ENCODE measurements around the gene HAUS5. TPM values are rescaled to one million over a fixed set of nuclear protein-coding genes. Genes with fewer than 3 reads are reported as not detected.

The HAUS5 gene
- total RNA-seq, 2 experiments from 2014 or later = 58.1 to 61.5 TPM

- Histone ChIP-seq H3K4me1 (ENCODE audit: insufficient read depth, low read length, poor library complexity, severe bottlenecking) (no peaks in the 10 kb centered on the region), H3K9me3 (ENCODE audit: low read length) (no peaks in the 10 kb centered on the region), H2AFZ (ENCODE audit: low read length) (no peak overlapping the region), H3K4me2 (ENCODE audit: low read length) (no peak overlapping the region), H3K27ac (ENCODE audit: low read depth, low read length, poor library complexity, severe bottlenecking) (no peak overlapping the region), H3K4me3 (ENCODE audit: low read depth, low read length, poor library complexity, severe bottlenecking) (no peak overlapping the region), H3K36me3 (ENCODE audit: insufficient read depth, low read length) (no peaks in the 10 kb centered on the region), H4K20me1 (ENCODE audit: insufficient read depth, low read length) (no peaks in the 10 kb centered on the region), H3K79me2 (ENCODE audit: insufficient read depth, low read depth, low read length) (no peaks in the 10 kb centered on the region), H3K9me2 (ENCODE audit: insufficient read depth, low read length) (no peaks in the 10 kb centered on the region)
- no peak for DNase-seq (ENCODE audit: low spot score)
- ChIA-PET CTCF (ENCODE audit: unreplicated experiment) (interaction anchor here (1.1 kb wide), 1 partner anchor 78 kb away, joined by 3 read pairs; no protein-coding TSS in a partner anchor), POLR2A (interaction anchor here (0.7 kb wide), 2 partner anchors 13 to 210 kb away, joined by 4 to 8 read pairs; no protein-coding TSS in a partner anchor)
- BruUV-seq (replicated peaks) = no TSS peak
- intact Hi-C loops (cut with micrococcal nuclease; ENCODE audit: unreplicated experiment) = no loop called here
- no peak for TF ChIP-seq CTCF (conservative IDR thresholded peaks at IDR 0.05; ENCODE audit: low read length)
- TF ChIP-seq EZH2phosphoT487 (IDR thresholded peaks at IDR 0.05; ENCODE audit: borderline replicate concordance, low read depth, low read length) = no peak
These were observed 47.3 kb upstream of the HAUS5 start for GRCh38 chr19:35565016-35565856.

GRCh38 chr19:35566738-35567137, 45.8 kb upstream of the HAUS5 start:
- H3K36me3 ChIP-seq (ENCODE audit: insufficient read depth, low read length) = no peaks in the 10 kb centered on the region
- no peaks in the 10 kb centered on the region for H3K4me1 ChIP-seq (ENCODE audit: insufficient read depth, low read length, poor library complexity, severe bottlenecking)
- TF ChIP-seq EZH2phosphoT487 (IDR thresholded peaks at IDR 0.05; ENCODE audit: borderline replicate concordance, low read depth, low read length) = no peak
- TF ChIP-seq CTCF (conservative IDR thresholded peaks at IDR 0.05; ENCODE audit: low read length) = no peak
- H3K9me2 ChIP-seq (ENCODE audit: insufficient read depth, low read length) = no peaks in the 10 kb centered on the region
- DNase-seq (ENCODE audit: low spot score) = no peak
- ChIA-PET POLR2A (interaction anchor here (0.6 kb wide), 1 partner anchor 435 kb away, joined by 3 read pairs; no protein-coding TSS in a partner anchor), CTCF (ENCODE audit: unreplicated experiment) (no interaction called here)
- H4K20me1 ChIP-seq (ENCODE audit: insufficient read depth, low read length) = no peaks in the 10 kb centered on the region
- H3K4me2 ChIP-seq (ENCODE audit: low read length) = no peak overlapping the region
- H3K9me3 ChIP-seq (ENCODE audit: low read length) = no peaks in the 10 kb centered on the region
- no peaks in the 10 kb centered on the region for H3K79me2 ChIP-seq (ENCODE audit: insufficient read depth, low read depth, low read length)
- H3K4me3 ChIP-seq (ENCODE audit: low read depth, low read length, poor library complexity, severe bottlenecking) = no peak overlapping the region
- H2AFZ ChIP-seq (ENCODE audit: low read length) = no peak overlapping the region
- intact Hi-C loops (cut with micrococcal nuclease; ENCODE audit: unreplicated experiment) = no loop called here
- H3K27ac ChIP-seq (ENCODE audit: low read depth, low read length, poor library complexity, severe bottlenecking) = no peak overlapping the region
- no TSS peak for BruUV-seq (replicated peaks)

- BruUV-seq (replicated peaks) = no TSS peak
- no peaks in the 10 kb centered on the region for H3K9me2 ChIP-seq (ENCODE audit: insufficient read depth, low read length)
- no peaks in the 10 kb centered on the region for H4K20me1 ChIP-seq (ENCODE audit: insufficient read depth, low read length)
- ChIA-PET POLR2A (no interaction called here), CTCF (ENCODE audit: unreplicated experiment) (no interaction called here)
- no peaks in the 10 kb centered on the region for H3K79me2 ChIP-seq (ENCODE audit: insufficient read depth, low read depth, low read length)
- no peaks in the 10 kb centered on the region for H3K9me3 ChIP-seq (ENCODE audit: low read length)
- H3K27ac ChIP-seq (ENCODE audit: low read depth, low read length, poor library complexity, severe bottlenecking) = no peak overlapping the region
- no peaks in the 10 kb centered on the region for H3K4me1 ChIP-seq (ENCODE audit: insufficient read depth, low read length, poor library complexity, severe bottlenecking)
- DNase-seq (ENCODE audit: low spot score) = no peak
- H3K4me3 ChIP-seq (ENCODE audit: low read depth, low read length, poor library complexity, severe bottlenecking) = no peak overlapping the region
- TF ChIP-seq CTCF (conservative IDR thresholded peaks at IDR 0.05; ENCODE audit: low read length) = no peak
- no peak overlapping the region for H2AFZ ChIP-seq (ENCODE audit: low read length)
- H3K36me3 ChIP-seq (ENCODE audit: insufficient read depth, low read length) = no peaks in the 10 kb centered on the region
- intact Hi-C loops (cut with micrococcal nuclease; ENCODE audit: unreplicated experiment) = no loop called here
- H3K4me2 ChIP-seq (ENCODE audit: low read length) = no peak overlapping the region
These were observed 43.2 kb upstream of the HAUS5 start for GRCh38 chr19:35569281-35569781.
